NCI-H446 treated with DMSO at 0.1 percent for 48 hours (cell line): ENCODE results near the gene VAV2.

ENCODE experiments used
- DNase-seq: peaks from one replicate; lab custom pipeline; 2025; lab: John Stamatoyannopoulos, UW

VAV2 gene

DNA sequence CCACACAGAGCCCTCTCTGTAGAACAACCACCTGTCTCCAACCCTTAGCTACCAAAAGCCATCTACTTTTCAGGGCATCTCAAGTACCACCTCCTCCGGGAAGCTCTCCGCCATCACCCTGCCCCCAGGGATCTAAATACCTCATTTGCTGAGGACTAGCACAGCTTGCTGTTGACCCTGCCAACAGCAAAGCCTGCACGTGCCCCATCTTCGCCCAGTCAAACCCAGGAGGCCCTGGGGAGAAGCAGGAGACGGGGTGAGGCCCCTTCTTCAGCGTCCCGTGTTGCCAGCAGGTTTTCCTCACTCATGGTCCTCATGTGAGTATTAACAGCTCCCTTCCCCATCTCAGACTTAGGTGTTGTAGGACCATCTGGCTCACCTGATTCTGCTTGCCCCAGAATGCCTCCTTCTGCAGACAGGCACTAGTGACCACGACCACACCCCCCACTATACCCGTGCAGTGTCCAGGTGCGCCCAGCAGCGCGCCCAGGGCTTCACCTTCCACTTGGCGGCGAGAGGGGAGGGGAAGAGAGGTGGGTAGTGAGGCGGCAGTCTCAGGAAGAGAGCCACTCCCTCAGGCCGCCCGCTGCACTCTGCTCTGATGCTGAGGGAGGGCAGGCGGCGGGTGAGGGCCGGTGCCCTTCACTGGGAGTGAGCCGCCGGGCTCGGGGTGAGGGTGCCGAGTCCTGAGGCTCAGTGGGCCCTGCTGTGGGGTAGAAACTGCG, 11.1 kb downstream of the VAV2 start:
- DNase-seq, result no peak

DNA sequence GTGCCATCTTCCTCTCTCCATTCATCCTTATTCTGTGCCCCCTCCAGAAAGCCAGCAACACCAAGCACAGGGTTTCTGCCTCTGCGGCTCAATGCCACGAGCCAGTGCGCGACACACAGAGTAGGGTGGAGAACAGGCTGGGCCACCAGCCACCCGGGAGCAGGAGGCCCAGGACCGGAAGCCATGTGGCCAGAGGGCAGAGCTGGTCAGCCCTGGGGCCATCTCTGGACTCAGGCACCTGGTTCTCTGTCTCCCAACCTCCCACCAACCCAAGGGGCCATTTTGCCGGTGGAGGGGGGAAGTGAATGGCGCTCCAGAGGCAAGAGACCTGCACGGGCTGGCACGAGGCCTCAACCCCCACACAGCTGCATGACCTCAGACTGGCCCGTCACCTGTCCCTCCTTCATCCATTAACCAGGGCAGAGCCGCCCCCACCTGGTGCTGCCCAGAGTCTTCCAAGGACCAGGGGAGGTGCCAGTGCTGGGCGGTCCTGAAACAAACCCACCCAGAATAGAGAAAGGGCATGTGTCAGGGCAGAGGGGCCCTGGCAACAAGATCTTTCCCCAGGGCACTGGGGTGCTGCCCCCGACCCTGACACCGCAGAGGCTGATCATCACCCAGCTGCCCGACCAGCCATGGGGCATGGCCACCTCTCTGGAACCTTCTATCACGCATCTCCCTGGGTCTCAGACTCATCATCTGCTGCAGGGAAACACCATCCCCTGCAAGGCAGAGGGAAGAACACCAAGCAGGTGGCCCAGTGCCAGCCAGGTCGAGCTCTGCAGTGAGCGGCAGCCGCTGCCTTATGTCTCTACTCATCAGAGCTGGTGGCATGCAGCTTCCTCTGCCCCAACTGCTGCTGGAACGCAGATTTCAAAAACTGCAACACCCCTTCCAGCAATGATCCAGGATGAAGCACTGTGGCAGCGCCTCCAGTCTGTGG, 11.9 kb downstream of the VAV2 start:
- no peak for DNase-seq

- no peak for DNase-seq
Measured at GRCh38 chr9:133979273-133979920, 12.7 kb downstream of the VAV2 start.

DNA sequence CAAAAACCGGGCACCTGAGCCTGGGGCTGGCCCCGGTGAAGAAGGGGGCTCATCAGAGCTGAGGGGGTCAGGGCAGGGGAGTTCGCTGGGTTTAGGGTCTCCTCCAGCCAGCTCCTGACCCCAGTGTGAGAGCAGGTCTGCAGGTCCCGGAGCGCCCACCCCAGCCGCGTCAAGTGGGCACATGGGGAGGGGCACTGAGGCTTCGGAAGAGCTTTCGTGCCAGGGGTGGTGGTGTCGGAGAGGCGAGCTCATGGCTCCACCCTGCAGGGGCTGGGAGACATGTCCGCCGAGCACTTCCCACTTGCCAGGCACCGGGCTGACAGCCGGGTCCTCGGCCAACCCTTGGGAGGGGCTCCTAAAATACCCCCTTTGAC, 13.2 kb downstream of the VAV2 start:
- DNase-seq, result no peak

- DNase-seq, result no peak
Measured at GRCh38 chr9:133978226-133978898, 13.8 kb downstream of the VAV2 start.

DNA sequence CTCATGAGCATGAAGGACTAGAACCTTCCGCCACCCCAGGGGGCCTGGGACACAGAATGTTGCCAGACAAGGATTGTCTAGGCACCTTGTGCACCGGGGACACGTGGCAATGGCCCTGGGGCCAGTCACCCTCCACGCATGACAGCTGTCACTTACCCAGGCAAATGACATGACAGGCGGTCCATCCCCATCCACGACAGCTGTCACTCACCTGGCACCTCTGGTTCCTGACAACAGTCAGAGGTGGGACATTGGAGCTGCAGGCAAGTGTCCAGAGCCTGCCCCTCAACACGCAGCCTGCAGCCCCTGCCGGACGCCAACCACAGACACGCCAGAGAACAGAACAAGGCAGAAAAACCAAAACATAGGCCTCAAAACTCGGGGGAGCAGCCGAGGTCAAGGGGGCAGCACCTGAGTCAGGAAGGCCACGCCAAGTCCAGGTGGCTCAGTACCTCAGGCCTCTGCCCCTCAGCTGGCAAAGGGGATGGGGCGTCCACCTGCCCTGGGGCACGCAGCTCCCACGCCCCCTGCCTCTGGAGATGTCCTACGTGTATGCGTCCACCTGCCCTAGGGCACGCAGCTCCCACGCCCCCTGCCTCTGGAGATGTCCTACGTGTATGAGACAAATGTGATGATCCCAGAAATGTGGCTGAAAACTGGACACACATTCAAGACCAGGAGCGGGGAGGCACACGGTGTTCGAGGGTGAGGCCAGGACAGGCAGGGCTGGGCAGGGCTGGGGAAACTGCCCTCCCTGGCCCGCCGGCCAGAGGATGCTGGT, 14.5 kb downstream of the VAV2 start:
- no peak for DNase-seq

DNA sequence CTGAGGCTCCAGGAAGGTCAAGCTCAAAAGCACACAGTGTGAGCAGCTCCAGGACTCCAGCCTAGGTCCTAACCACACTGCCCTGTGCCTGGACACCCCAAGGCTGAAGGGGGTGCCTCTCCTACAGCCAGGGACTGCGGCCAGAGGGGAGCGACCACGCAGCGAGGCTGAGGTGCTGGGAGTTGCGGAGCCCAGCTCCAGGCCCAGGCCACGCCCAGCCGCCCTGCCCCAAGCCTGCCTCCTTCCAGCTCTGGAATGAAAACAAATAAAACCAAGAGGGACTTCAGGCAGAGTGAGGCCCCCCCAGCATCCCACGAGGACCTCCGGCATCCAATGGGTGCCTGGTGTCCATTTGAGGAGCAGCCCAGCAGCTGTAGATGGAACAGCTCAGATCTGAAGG, 15.2 kb downstream of the VAV2 start:
- DNase-seq, result no peak

DNA sequence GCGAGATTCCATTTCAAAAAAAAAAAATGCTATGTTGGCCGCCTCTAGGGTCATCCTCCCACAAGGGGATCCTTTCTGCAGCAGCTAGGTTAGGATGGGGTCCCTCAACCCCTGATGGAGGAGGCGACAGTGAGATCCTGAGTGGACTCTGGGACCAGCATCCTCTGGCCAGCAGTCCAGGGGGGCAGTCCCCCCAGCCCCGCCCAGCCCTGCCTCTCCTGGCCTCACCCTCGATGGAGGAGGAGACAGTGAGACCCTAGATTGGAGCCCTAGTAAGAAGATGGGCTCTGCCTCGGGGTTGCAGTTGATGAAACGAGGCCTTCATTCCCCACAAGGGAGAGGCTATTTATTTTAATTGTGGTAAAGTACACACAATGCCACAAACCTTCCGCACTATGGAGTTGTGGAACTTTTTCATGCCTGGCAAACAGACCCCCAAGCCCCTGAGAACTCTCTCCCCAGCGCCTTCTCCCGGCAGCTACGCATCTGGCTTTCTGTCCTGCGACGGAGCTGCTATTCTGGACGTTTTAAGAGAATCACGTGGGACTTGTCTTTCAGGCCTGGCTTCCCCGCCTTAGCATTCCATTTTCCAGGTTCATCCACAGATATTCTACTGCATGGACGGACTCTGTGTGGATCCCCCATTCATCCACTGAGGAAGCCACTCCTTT, 15.8 kb downstream of the VAV2 start:
- DNase-seq, result no peak

GRCh38 chr9:133975511-133975910, 16.6 kb downstream of the VAV2 start:
- DNase-seq, result no peak

GRCh38 chr9:133974631-133975341, 17.3 kb downstream of the VAV2 start:
- DNase-seq, result no peak

DNA sequence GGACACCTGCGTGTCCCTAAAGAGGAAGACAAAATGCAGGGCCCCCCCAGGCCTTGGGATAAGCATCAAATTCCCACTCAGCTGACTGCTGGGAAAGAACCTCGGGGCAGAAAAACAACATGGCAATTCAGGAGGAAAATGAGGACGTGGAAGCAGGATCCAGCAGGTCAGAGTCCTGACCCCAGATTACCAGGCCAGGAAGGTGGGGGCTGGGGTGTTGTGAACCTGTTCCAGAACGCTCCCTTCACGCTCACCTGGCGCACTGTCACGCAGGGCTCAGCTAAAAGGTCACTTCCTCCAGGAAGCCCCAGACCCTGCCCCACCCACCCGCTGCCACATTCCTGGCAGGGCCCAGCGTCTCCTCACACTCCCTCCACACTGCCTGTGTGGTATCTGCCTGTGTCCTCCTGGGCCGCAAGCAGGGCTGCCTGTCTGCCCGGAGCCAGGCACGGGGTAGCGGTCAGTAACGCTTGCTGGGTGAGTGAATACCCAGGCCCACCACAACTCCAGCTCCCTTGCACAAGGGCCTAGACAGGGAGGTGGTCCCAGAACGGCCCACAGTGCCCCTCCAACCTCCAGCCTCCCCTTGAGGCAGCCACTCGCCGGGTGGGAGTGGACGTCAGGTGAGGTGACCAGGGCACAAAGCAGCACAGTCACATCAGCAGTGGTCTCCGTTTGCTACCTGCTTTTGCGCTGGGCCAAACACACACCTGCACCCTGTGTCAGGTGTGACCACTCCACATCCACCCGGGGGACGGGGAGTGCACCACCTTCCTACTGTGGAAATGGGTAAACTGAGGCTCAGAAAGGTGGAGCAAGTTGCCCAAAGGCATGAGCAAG, 18.1 kb downstream of the VAV2 start:
- DNase-seq, result no peak

DNA sequence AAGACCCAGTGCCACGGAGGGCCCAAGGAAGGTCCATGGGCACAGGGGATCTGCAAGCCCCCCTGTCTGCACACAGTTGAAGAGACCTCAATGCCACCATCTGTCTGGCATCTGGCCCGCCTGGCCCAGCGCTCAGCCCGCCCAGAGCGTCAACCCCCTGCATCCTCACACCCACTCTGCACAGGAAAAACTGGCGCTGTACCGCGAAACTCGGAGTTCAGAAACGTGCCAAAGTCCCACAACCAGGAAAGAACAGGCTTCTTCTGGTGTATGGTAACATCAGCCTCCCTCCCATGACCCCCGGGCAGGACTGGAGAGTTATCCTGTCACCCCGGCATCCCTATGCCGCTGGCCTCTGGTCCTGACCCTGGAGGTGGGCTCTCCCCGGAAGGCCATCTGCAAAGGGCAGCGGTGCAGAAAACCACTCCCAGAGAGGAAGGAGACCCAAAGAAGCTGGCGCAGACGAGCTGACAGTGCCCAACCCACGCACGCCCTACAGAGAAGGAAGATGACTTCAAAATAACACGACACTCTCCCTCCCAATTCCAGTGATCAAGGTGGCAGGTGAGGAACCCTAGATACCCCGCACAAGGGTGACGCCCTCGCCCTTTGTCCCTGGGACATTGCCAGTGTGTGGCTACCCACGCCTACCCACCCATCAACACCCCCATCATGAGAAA, 18.9 kb downstream of the VAV2 start:
- DNase-seq, result no peak

DNA sequence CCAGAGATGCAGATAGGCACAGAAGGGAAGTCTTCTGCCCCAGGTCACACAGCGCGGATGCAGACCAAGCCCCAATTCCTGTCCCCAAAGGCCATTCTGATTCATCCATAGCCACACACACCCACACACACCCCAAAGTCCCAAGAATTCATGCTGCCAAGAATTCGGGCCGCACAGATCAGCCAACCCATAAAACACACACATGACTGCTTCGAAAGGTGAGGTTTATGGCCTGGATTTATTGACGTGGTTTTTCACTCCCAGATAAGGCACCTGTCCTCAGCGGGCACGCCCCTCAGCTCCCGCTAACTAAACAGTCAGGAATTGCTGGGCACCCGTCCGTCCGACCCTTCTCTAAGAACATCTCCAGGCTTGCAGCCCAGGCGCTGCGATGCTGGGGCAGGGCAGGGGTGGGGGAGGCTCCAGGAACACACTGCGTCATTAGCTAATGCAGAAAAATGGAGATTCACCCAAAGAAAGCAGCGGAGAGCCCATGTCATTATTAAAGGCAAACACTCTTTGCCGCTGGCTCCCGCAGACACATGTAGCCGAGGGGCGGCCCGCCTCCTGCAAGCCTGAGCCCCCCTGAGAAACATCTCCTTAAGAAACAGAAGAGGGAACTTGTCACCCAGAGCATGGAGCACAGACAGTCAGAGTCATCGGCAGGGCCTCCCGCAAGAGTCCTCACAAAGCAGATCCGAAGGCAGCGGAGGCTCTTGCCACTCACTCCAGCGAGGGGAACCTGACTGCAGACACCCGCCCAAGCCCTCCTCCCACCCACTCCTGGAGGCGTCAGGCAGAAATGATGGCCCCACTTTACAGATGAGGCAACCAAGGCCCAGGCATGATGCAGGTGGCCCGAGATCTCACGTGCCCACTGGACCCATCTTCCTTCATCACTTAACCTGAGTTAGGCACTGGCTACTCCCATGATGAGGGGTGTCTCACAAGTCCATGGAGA, 19.9 kb downstream of the VAV2 start:
- DNase-seq, result no peak

DNA sequence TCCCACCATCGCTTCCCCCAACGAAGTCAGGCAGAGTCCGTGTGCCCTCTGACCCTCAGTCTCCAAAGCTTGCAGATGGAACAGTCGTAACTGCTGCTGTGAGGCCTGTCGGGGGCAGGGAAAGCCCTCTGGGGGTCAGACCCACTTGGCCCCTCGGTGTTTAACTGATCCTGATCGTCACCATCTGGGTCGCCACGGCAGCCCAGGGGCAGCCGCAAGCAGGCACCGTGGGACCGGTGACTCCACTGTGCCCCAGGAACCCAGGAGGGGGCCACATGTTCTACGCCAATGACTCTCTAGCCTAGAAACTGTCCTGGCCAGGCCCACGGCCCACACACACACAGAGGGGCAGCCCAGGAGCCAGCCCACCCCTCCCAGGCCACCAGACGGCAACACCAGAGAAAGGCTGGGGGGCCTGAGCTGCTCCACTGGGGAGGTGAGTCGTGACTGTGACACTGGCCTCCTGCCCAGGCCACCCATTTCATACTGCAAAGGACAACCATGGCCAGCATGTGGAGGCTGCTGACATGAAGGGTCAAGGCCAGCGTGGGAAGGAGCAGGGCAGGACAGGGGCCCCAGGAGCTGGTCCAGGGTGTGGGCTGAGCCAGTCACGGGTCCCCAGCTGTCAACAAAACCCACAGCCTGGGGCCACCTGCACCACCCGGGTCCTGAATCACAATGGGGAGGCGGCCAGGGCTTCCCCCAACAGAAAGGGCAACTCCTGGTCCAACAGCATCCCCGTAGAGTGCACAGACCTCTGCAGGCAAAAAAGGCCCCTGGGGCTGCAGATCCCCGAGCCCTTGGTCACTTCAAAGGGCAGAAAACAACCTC, 20.8 kb downstream of the VAV2 start:
- no peak for DNase-seq

- DNase-seq, result no peak
Measured at GRCh38 chr9:133970581-133971058, 21.5 kb downstream of the VAV2 start.
